Stomach (tissue), 9 donors: ENCODE data around the gene PCDH8. TPM values are rescaled to one million over a fixed set of nuclear protein-coding genes. Genes with fewer than 3 reads are reported as not detected.

ENCODE experiments used
- DNase-seq, 2 donors: peaks; one replicate each; pipeline versions ENCODE4 v3.0.0 to v3.0.0-alpha.2; 2013 to 2019
- H3K27ac ChIP-seq, 5 donors: fragments of 200-600 bp in 4 of 5; sonication (generic) in 4 of 5; one replicate each; pipeline ENCODE4 v1.5.1; 2013 to 2019; ENCODE audit warnings: mild to moderate bottlenecking in 1 of 5, moderate library complexity in 1 of 5
- H3K27me3 ChIP-seq, 3 donors: fragments of 200-600 bp; sonication (generic); one replicate each; pipeline ENCODE4 v1.5.1; 2017 to 2019; ENCODE audit warnings: mixed run types in 1 of 3
- H3K36me3 ChIP-seq, 4 donors: fragments of 200-600 bp; sonication (generic); 1 replicate in 3 of 4; 2 replicates in 1 of 4; pipeline ENCODE4 v1.5.1; 2016 to 2019
- H3K4me1 ChIP-seq, 4 donors: fragments of 200-600 bp; sonication (generic); one replicate each; pipeline ENCODE4 v1.5.1; 2016 to 2019
- H3K4me3 ChIP-seq, 4 donors: fragments of 200-600 bp; sonication (generic) in 3 of 4; one replicate each; pipeline ENCODE4 v1.5.1; 2016 to 2019; ENCODE audit warnings: mild to moderate bottlenecking in 1 of 4
- H3K9me3 ChIP-seq, 4 donors: fragments of 200-600 bp; sonication (generic); one replicate each; pipeline ENCODE4 v1.5.1; 2016 to 2019
- CTCF ChIP-seq, 7 experiments: fragments of 450-650 bp in 4 of 7; fragments of 200-600 bp in 3 of 7; sonication (generic) in 3 of 7; IDR thresholded peaks; one replicate each; pipeline ENCODE4 v1.5.1; 2016 to 2019; ENCODE audit warnings: antibody characterized with exemption in 7 of 7, control low read depth in 2 of 7, mild to moderate bottlenecking in 1 of 7
- EP300 ChIP-seq: sonication (generic); formaldehyde crosslinking; IDR thresholded peaks from one replicate; pipeline ENCODE4 v1.6.1; 2017; ENCODE audit warnings: antibody characterized with exemption
- POLR2A ChIP-seq, 4 donors: fragments of 450-650 bp; IDR thresholded peaks; one replicate each; pipeline ENCODE4 v1.6.1; 2016; ENCODE audit warnings: antibody characterized with exemption in 4 of 4, control low read depth in 2 of 4, mild to moderate bottlenecking in 1 of 4, moderate library complexity in 1 of 4
- POLR2AphosphoS5 ChIP-seq, 3 donors: sonication (generic); formaldehyde crosslinking; IDR thresholded peaks; one replicate each; pipeline ENCODE4 v1.6.1; 2016; ENCODE audit warnings: antibody characterized with exemption in 3 of 3
- WGBS, 5 donors: extraction: QIAGEN DNeasy Blood & Tissue Kit in 3 of 5; methylation state at CpG; one replicate each; pipeline versions ENCODE4 v1.1.5 to v1.1.7; 2013 to 2018; 5-methylcytosine and 5-hydroxymethylcytosine counted together
- intact Hi-C: fragments of 100-400 bp; cut with DNase I; formaldehyde crosslinking; loops from one replicate; pipeline ENCODE4 v1.15.1; 2023; ENCODE audit warnings: low total_unique reads
- polyA plus RNA-seq, 3 donors: library from polyadenylated mRNA; stranded (reverse); fragments of 200-250 nt; gene quantifications; one replicate each; pipeline ENCODE4 v1.2.3, GENCODE V29; 2013
- total RNA-seq, 5 donors: library from RNA; depleted of rRNA; stranded (reverse); fragments of >200 nt; gene quantifications; one replicate each; pipeline versions ENCODE4 v1.1.0 to v1.2.3, GENCODE V29; 2014 to 2016
- donor health status: healthy with polysubstance abuse.
- donor health status: Bipolar disorder and iron deficiency.
- donor health status: healthy.

Gene PCDH8
- total and polyA plus RNA-seq, 8 donors, result 0.15 to 0.23 (median 0.19) TPM; not detected in 4

- intact Hi-C loops, result no loop called here
- Histone ChIP-seq H3K4me3 (no peak overlapping the region), H3K27ac (no peak overlapping the region), H3K27me3 (no peaks in the 10 kb centered on the region), H3K36me3 (no peaks in the 10 kb centered on the region), H3K9me3 (no peaks in the 10 kb centered on the region), H3K4me1 (peaks cover 9 to 25% (median 16%) of the 10 kb centered on the region in 4 donors)
- peak in 1 of 2 donors; percentile 31 for DNase-seq
- TF ChIP-seq EP300 (no peak), CTCF (IDR thresholded peaks at IDR 0.05) (no peak), POLR2A (IDR thresholded peaks at IDR 0.05) (no peak), POLR2AphosphoS5 (IDR thresholded peaks at IDR 0.05) (no peak)
- 44 to 53% (median 45%) methylated on average over 4 of the region's 4 CpGs for WGBS, 5 donors
Measured at GRCh38 chr13:52892925-52893324, 44.5 kb upstream of the PCDH8 start.

- no peak for TF ChIP-seq POLR2AphosphoS5 (IDR thresholded peaks at IDR 0.05)
- no peak for TF ChIP-seq CTCF (IDR thresholded peaks at IDR 0.05)
- TF ChIP-seq EP300, result no peak
- TF ChIP-seq POLR2A (IDR thresholded peaks at IDR 0.05), result no peak
- H3K36me3 ChIP-seq, result no peaks in the 10 kb centered on the region
- peaks cover 9 to 22% (median 15%) of the 10 kb centered on the region in 4 donors for H3K4me1 ChIP-seq
- peak overlapping the region in 2 of 5 donors; percentile 11 to 13 for H3K27ac ChIP-seq
- intact Hi-C loops, result no loop called here
- WGBS, 5 donors, result 23 to 47% (median 38%) methylated on average over 5 of the region's 5 CpGs
- DNase-seq, result no peak
- no peak overlapping the region for H3K4me3 ChIP-seq
- H3K9me3 ChIP-seq, result no peaks in the 10 kb centered on the region
- no peaks in the 10 kb centered on the region for H3K27me3 ChIP-seq
Measured at GRCh38 chr13:52891706-52892105, 43.3 kb upstream of the PCDH8 start.

GRCh38 chr13:52887165-52887564 is 38.7 kb upstream of the PCDH8 start:
- Histone ChIP-seq H3K36me3 (no peaks in the 10 kb centered on the region), H3K27me3 (no peaks in the 10 kb centered on the region), H3K4me1 (peaks cover under 1 to 13% (median 8%) of the 10 kb centered on the region in 4 donors), H3K9me3 (no peaks in the 10 kb centered on the region), H3K27ac (no peak overlapping the region), H3K4me3 (no peak overlapping the region)
- no peak for DNase-seq
- TF ChIP-seq POLR2AphosphoS5 (IDR thresholded peaks at IDR 0.05) (no peak), POLR2A (IDR thresholded peaks at IDR 0.05) (no peak), CTCF (IDR thresholded peaks at IDR 0.05) (no peak), EP300 (no peak)
- intact Hi-C loops, result no loop called here
- WGBS, 5 donors, result 56 to 84% (median 73%) methylated on average over 1 of the region's 1 CpG

GRCh38 chr13:52885141-52885540 is 36.7 kb upstream of the PCDH8 start:
- no peaks in the 10 kb centered on the region for H3K9me3 ChIP-seq
- H3K4me1 ChIP-seq, result peaks cover 0 to 7% (median 2%) of the 10 kb centered on the region in 4 donors
- no peaks in the 10 kb centered on the region for H3K27me3 ChIP-seq
- TF ChIP-seq EP300 (no peak), CTCF (IDR thresholded peaks at IDR 0.05) (no peak), POLR2A (IDR thresholded peaks at IDR 0.05) (no peak), POLR2AphosphoS5 (IDR thresholded peaks at IDR 0.05) (no peak)
- H3K27ac ChIP-seq, result no peak overlapping the region
- H3K36me3 ChIP-seq, result no peaks in the 10 kb centered on the region
- no peak overlapping the region for H3K4me3 ChIP-seq
- intact Hi-C loops, result no loop called here
- no peak for DNase-seq
- WGBS, 5 donors, result 72 to 86% (median 79%) methylated on average over 5 of the region's 5 CpGs
